ENCODE measurements around the gene IRGQ. TPM values are rescaled to one million over a fixed set of nuclear protein-coding genes. Genes with fewer than 3 reads are reported as not detected.
"Not testable (repeated sequence)": the region's sequence is repeated elsewhere in the genome, so short reads cannot be mapped to it uniquely, and the experiment has no call there.

Gene IRGQ
- total RNA-seq, 6 donors from 2014 or later: 17.2 to 25.1 (median 23.2) TPM

DNA sequence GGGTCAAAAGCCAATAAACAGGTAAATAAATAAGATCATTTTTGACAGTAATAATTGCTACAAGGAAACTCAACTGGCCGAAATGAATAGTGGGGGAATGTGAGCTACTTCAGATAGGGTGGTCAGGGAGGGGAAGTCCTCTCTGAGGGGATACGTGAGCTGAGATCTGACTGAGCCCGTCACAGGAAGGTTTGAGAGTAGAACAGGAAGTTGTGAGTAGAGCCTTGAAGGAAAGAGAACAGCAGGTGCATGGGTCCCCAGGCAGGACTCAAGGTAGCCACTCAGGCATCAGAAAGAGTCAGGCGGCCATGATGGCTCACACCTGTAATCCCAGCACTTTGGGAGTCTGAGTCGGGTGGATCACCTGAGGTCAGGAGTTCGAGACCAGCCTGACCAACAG, 6.3 kb downstream of the IRGQ start:
- ATAC-seq (ENCODE audit: low FRiP score in 2 of 2) (no peak), DNase-seq (no peak)
- WGBS, 2 donors: 72 to 73% methylated on average over 6 of the region's 6 CpGs
- Histone ChIP-seq H3K9me3 (no peaks in the 10 kb centered on the region), H3K27me3 (no peaks in the 10 kb centered on the region), H3K4me1 (peaks cover 10 to 19% (median 13%) of the 10 kb centered on the region in 4 donors), H3K36me3 (peaks cover 14 to 57% (median 28%) of the 10 kb centered on the region in 4 donors), H3K27ac (no peak overlapping the region), H3K4me3 (no peak overlapping the region)
- TF ChIP-seq EP300 (IDR thresholded peaks at IDR 0.05) (no peak), POLR2AphosphoS5 (IDR thresholded peaks at IDR 0.05) (no peak), POLR2A (IDR thresholded peaks at IDR 0.05) (no peak)
- TF ChIP-seq, protein P1, sequence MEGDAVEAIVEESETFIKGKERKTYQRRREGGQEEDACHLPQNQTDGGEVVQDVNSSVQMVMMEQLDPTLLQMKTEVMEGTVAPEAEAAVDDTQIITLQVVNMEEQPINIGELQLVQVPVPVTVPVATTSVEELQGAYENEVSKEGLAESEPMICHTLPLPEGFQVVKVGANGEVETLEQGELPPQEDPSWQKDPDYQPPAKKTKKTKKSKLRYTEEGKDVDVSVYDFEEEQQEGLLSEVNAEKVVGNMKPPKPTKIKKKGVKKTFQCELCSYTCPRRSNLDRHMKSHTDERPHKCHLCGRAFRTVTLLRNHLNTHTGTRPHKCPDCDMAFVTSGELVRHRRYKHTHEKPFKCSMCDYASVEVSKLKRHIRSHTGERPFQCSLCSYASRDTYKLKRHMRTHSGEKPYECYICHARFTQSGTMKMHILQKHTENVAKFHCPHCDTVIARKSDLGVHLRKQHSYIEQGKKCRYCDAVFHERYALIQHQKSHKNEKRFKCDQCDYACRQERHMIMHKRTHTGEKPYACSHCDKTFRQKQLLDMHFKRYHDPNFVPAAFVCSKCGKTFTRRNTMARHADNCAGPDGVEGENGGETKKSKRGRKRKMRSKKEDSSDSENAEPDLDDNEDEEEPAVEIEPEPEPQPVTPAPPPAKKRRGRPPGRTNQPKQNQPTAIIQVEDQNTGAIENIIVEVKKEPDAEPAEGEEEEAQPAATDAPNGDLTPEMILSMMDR (IDR thresholded peaks at IDR 0.05): no peak

DNA sequence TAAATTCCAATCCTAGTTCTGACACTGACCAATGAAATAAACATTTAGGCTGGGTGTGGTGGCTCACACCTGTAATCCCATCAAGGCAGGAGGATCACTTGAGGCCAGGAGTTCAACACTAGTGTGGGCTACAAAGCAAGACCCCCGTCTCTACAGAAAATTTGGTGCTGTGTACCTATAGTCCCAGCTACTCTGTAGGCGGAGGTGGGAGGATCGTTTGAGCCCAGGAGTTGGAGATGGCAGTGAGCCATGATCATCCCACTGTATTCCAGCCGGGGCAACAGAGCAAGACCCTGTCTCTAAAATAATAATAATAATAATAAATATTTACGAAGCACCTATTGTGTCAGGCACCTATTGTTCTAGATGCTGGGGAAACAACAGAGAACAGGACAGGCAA, 6.7 kb downstream of the IRGQ start:
- TF ChIP-seq POLR2A (IDR thresholded peaks at IDR 0.05) (no peak), POLR2AphosphoS5 (IDR thresholded peaks at IDR 0.05) (no peak), EP300 (IDR thresholded peaks at IDR 0.05) (no peak)
- TF ChIP-seq, protein P1 (IDR thresholded peaks at IDR 0.05): no peak
- Histone ChIP-seq H3K27ac (no peak overlapping the region), H3K4me3 (no peak overlapping the region), H3K9me3 (no peaks in the 10 kb centered on the region), H3K27me3 (no peaks in the 10 kb centered on the region), H3K36me3 (peaks cover 14 to 57% (median 28%) of the 10 kb centered on the region in 4 donors), H3K4me1 (peaks cover 6 to 19% (median 9%) of the 10 kb centered on the region in 4 donors)
- no peak for DNase-seq
- WGBS, 2 donors: 83% methylated on average over 5 of the region's 5 CpGs
- no peak for ATAC-seq (ENCODE audit: low FRiP score in 2 of 2)

DNA sequence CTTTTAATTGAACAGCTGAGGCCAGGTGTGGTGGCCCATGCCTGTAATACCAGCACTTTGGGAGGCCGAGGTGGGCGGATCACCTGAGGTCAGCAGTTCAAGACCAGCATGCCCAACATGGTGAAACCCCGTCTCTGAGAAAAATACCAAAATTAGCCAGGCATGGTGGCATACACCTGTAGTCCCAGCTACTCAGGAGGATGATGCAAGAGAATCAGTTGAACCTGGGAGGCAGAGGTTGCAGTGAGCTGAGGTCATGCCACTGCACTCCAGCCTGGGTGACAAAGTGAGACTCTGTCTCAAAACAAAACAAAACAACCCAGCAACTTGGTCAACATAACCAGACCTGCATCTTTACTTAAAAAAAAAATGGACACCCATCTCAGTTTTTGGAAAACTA, 8.9 kb downstream of the IRGQ start:
- H3K4me3 ChIP-seq; H3K9me3 ChIP-seq; H3K27me3 ChIP-seq; ATAC-seq (ENCODE audit: low FRiP score in 2 of 2); H3K27ac ChIP-seq; H3K4me1 ChIP-seq; DNase-seq: not testable (repeated sequence)
- peaks cover 3 to 37% (median 14%) of the 10 kb centered on the region in 4 donors for H3K36me3 ChIP-seq
- 92 to 100% methylated on average over 2 to 3 of the region's 3 CpGs for WGBS, 2 donors

DNA sequence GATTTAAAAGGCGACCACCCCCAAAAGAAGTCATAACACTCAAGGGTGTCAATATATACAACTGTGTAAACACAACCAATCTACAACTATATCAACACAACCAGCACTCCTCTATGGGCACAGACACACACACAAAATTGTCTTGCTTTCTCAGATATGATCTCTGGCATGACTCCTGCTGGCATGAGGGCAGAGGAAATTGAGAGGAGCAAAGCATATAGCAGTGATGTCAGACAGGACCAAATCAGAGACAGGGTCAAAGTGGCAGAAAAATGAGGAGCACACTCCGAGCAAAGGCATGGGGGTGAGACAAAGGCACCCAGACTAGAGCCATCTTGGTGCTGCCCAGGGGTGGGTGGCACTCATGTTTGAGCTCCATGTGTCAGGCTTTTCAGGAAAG, 9.6 kb downstream of the IRGQ start:
- 53 to 73% methylated on average over 2 of the region's 2 CpGs for WGBS, 2 donors
- Histone ChIP-seq H3K4me1 (peaks cover 0 to 7% (median 3%) of the 10 kb centered on the region in 4 donors), H3K36me3 (peaks cover 0 to 30% (median 9%) of the 10 kb centered on the region in 4 donors), H3K4me3 (no peak overlapping the region), H3K27me3 (no peaks in the 10 kb centered on the region), H3K27ac (no peak overlapping the region), H3K9me3 (no peaks in the 10 kb centered on the region)
- DNase-seq: no peak
- ATAC-seq (ENCODE audit: low FRiP score in 2 of 2): no peak
- TF ChIP-seq POLR2AphosphoS5 (IDR thresholded peaks at IDR 0.05): no peak
- TF ChIP-seq, protein P1 (IDR thresholded peaks at IDR 0.05): no peak
- TF ChIP-seq EP300 (IDR thresholded peaks at IDR 0.05): no peak
- no peak for TF ChIP-seq POLR2A (IDR thresholded peaks at IDR 0.05)

DNA sequence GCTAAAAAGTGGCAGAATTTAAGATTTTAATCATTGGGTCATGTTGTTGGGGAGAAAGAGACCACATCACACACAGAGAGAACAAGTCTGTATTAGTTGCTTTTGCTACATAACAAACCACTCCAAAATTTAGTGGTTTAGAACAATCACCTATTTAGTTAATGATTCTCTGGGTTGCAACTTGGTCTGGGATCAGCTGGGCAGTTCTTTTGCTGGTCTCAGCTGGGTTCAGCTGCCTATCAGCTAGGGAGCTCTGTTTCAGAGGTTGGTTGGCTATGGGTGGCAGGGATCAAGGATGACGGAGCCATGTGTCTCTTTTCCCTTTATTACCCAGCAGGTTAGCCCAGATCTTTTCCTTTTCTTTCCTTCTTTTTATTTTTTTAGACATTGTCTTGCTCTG, 11.4 kb downstream of the IRGQ start:
- 92 to 100% methylated on average over 1 of the region's 1 CpG for whole genome bisulfite sequencing, 2 donors
- H3K36me3 ChIP-seq: peaks cover 0 to 21% (median 1%) of the 10 kb centered on the region in 4 donors
- DNase-seq (no peak), ATAC-seq (ENCODE audit: low FRiP score in 2 of 2) (no peak)
- H3K4me1 ChIP-seq: peaks cover 0 to 13% (median 9%) of the 10 kb centered on the region in 4 donors
- H3K27me3 ChIP-seq: no peaks in the 10 kb centered on the region
- no peak overlapping the region for H3K4me3 ChIP-seq
- peak overlapping the region in 1 of 4 donors; percentile 49 for H3K27ac ChIP-seq
- TF ChIP-seq POLR2AphosphoS5 (IDR thresholded peaks at IDR 0.05): no peak
- TF ChIP-seq EP300 (IDR thresholded peaks at IDR 0.05): no peak
- no peak for TF ChIP-seq POLR2A (IDR thresholded peaks at IDR 0.05)
- TF ChIP-seq, protein P1 (IDR thresholded peaks at IDR 0.05): no peak
- no peaks in the 10 kb centered on the region for H3K9me3 ChIP-seq
